IMR-90 (cell line): Measurements from ENCODE around the gene CMTM8. TPM values are rescaled to one million over a fixed set of nuclear protein-coding genes. Genes with fewer than 3 reads are reported as not detected.

ENCODE experiments used
- ATAC-seq: fragments of 200-7000 bp; cut with Tn5 transposase; 2 replicates; pipeline ENCODE4 v1.9.1; 2020; ENCODE audit warnings: low read depth, mild to moderate bottlenecking, moderate library complexity
- BruUV-seq: library from RNA; stranded (reverse); fragments of 400-500 nt; replicated peaks from 2 replicates; lab custom pipeline; 2021; lab: Mats Ljungman, UMichigan
- CTCF ChIA-PET: fragments of 300-600 bp; formaldehyde crosslinking; extraction: SDS; loops from one replicate; lab custom pipeline; 2021; ENCODE audit warnings: antibody characterized with exemption; lab: Yijun Ruan, JAX
- POLR2A ChIA-PET: fragments of 300-600 bp; sonication (Branson Sonifier 250); formaldehyde crosslinking; loops from one replicate; lab custom pipeline; 2022; ENCODE audit warnings: antibody characterized with exemption; ENCODE audit not compliant: unreplicated experiment; lab: Charles Lee
- DNase-seq: peaks from one replicate; pipeline ENCODE4 v3.0.0; 2013
- H2AFZ ChIP-seq: replicated peaks from 2 replicates; pipeline ENCODE3; 2013; ENCODE audit warnings: low read length, mild to moderate bottlenecking; ENCODE audit not compliant: poor library complexity
- H2AK5ac ChIP-seq: 2 replicates; pipeline ENCODE4 v1.6.1; 2013; ENCODE audit warnings: low read depth, low read length, inconsistent platforms
- H2AK9ac ChIP-seq: replicated peaks from 2 replicates; pipeline ENCODE3; 2013; ENCODE audit warnings: mild to moderate bottlenecking, low read depth, low read length, moderate library complexity; ENCODE audit not compliant: poor library complexity
- H2BK120ac ChIP-seq: 2 replicates; pipeline ENCODE4 v1.6.1; 2013; ENCODE audit warnings: low read depth, low read length, inconsistent platforms
- H2BK15ac ChIP-seq: 3 replicates; pipeline ENCODE4 v1.6.1; 2013; ENCODE audit warnings: low read depth, low read length, inconsistent platforms
- H2BK20ac ChIP-seq: 2 replicates; pipeline ENCODE4 v1.6.1; 2013; ENCODE audit warnings: low read depth, mild to moderate bottlenecking, inconsistent platforms, low read length, moderate library complexity
- H2BK5ac ChIP-seq: 2 replicates; pipeline ENCODE4 v1.6.1; 2013; ENCODE audit warnings: mild to moderate bottlenecking, low read depth, low read length, inconsistent platforms; ENCODE audit not compliant: poor library complexity, severe bottlenecking
- H3K14ac ChIP-seq: replicated peaks from 2 replicates; pipeline ENCODE4 v1.6.1; 2013; ENCODE audit warnings: low read depth, low read length, inconsistent platforms
- H3K18ac ChIP-seq: 2 replicates; pipeline ENCODE4 v1.6.1; 2013; ENCODE audit warnings: low read depth, low read length, control low read depth
- H3K23ac ChIP-seq: 2 replicates; pipeline ENCODE4 v1.6.1; 2013; ENCODE audit warnings: low read depth, low read length, inconsistent platforms
- H3K27ac ChIP-seq: 2 replicates; pipeline ENCODE4 v1.5.1; 2013; ENCODE audit warnings: mild to moderate bottlenecking, control low read depth, low read length; ENCODE audit not compliant: insufficient read depth
- H3K27me3 ChIP-seq: 2 replicates; pipeline ENCODE4 v1.6.1; 2013; ENCODE audit warnings: low read length; ENCODE audit not compliant: control insufficient read depth, insufficient read depth
- H3K36me3 ChIP-seq: 2 replicates; pipeline ENCODE4 v1.6.1; 2013; ENCODE audit warnings: low read length, mixed read lengths; ENCODE audit not compliant: control insufficient read depth, insufficient read depth
- H3K4ac ChIP-seq: 2 replicates; pipeline ENCODE4 v1.6.1; 2013; ENCODE audit warnings: low read depth, low read length, inconsistent platforms
- H3K4me1 ChIP-seq: 2 replicates; pipeline ENCODE4 v1.6.1; 2013; ENCODE audit warnings: low read length, mixed read lengths; ENCODE audit not compliant: control insufficient read depth, insufficient read depth
- H3K4me2 ChIP-seq: 2 replicates; pipeline ENCODE4 v1.6.1; 2013; ENCODE audit warnings: low read depth, mild to moderate bottlenecking, control low read depth, low read length, moderate library complexity
- H3K4me3 ChIP-seq: 2 replicates; pipeline ENCODE4 v1.5.1; 2013; ENCODE audit warnings: low read depth, mild to moderate bottlenecking, control low read depth, low read length, moderate library complexity; ENCODE audit not compliant: insufficient read depth
- H3K56ac ChIP-seq: 2 replicates; pipeline ENCODE4 v1.6.1; 2013; ENCODE audit warnings: low read length, inconsistent platforms; ENCODE audit not compliant: insufficient read depth; ENCODE audit errors: extremely low read depth
- H3K79me1 ChIP-seq, 2 experiments: 2 replicates each; pipeline ENCODE4 v1.6.1; 2013; ENCODE audit warnings: low read length in 2 of 2, inconsistent platforms in 1 of 2, low read depth in 1 of 2
- H3K9ac ChIP-seq: 2 replicates; pipeline ENCODE4 v1.6.1; 2013; ENCODE audit warnings: low read depth, low read length, control low read depth
- H3K9me1 ChIP-seq: 2 replicates; pipeline ENCODE4 v1.6.1; 2013; ENCODE audit warnings: low read length, inconsistent platforms; ENCODE audit not compliant: insufficient read depth
- H3K9me3 ChIP-seq: 2 replicates; pipeline ENCODE4 v1.6.1; 2013; ENCODE audit warnings: low read length; ENCODE audit not compliant: control insufficient read depth, insufficient read depth
- H4K20me1 ChIP-seq: 2 replicates; pipeline ENCODE4 v1.6.1; 2013; ENCODE audit warnings: low read length, inconsistent platforms; ENCODE audit not compliant: insufficient read depth
- H4K5ac ChIP-seq: 2 replicates; pipeline ENCODE4 v1.6.1; 2013; ENCODE audit warnings: mild to moderate bottlenecking, low read depth, low read length, control low read depth
- H4K8ac ChIP-seq, 2 experiments: 2 replicates each; pipeline ENCODE4 v1.6.1; 2013; ENCODE audit warnings: low read depth in 2 of 2, low read length in 2 of 2, control low read depth in 1 of 2, inconsistent platforms in 1 of 2
- H4K91ac ChIP-seq: 2 replicates; pipeline ENCODE4 v1.6.1; 2013; ENCODE audit warnings: low read depth, low read length, inconsistent platforms; ENCODE audit not compliant: insufficient read depth
- CHD1 ChIP-seq: IDR thresholded peaks from 2 replicates; pipeline ENCODE4 v1.6.1; 2012; ENCODE audit warnings: low read depth, low read length, improper control_type of control experiment
- RCOR1 ChIP-seq: IDR thresholded peaks from 2 replicates; pipeline ENCODE4 v1.6.1; 2012; ENCODE audit warnings: mild to moderate bottlenecking, low read length, improper control_type of control experiment; ENCODE audit not compliant: insufficient replicate concordance
- WGBS, 2 experiments: methylation state at CpG; one replicate each; pipeline versions ENCODE4 v1.1.5 to v1.1.7; 2013; ENCODE audit warnings: missing lambda C conversion rate in 2 of 2; ENCODE audit not compliant: insufficient read length in 1 of 2; ENCODE audit errors: extremely low coverage in 2 of 2; 5-methylcytosine and 5-hydroxymethylcytosine counted together
- dilution Hi-C: fragments of 300-500 bp; cut with HindIII; formaldehyde crosslinking; loops from one replicate; pipeline ENCODE4 v1.14.3; 2018; ENCODE audit warnings: low sequenced_read_pairs; ENCODE audit not compliant: unreplicated experiment
- in situ Hi-C: fragments of 300-500 bp; cut with MboI; formaldehyde crosslinking; loops from 3 replicates; pipeline ENCODE4 v1.14.3; 2019; ENCODE audit warnings: low sequenced_read_pairs, inconsistent platforms, mixed read lengths
- intact Hi-C: fragments of 100-400 bp; cut with micrococcal nuclease; formaldehyde crosslinking; loops from 2 replicates; pipeline ENCODE4 v1.10.0; 2022
- polyA plus RNA-seq, 3 experiments: library from polyadenylated mRNA; depleted of rRNA; stranded (reverse); fragments of >200 nt; gene quantifications; 2 replicates each; pipeline ENCODE4 v1.2.3, GENCODE V29; 2012; ENCODE audit warnings: low replicate concordance in 1 of 3
- total RNA-seq: library from RNA; depleted of rRNA; stranded (reverse); fragments of >200 nt; gene quantifications from 2 replicates; pipeline ENCODE4 v1.2.3, GENCODE V29; 2012

The CMTM8 gene
- total and polyA plus RNA-seq, 2 of the 4 experiments (the other 2 are of a cell fraction), result 0.15 TPM; not detected in 1

- H2AFZ ChIP-seq, result no peak overlapping the region
- no peak overlapping the region for H3K4me2 ChIP-seq
- H3K9me3 ChIP-seq, result no peaks in the 10 kb centered on the region
- no peak overlapping the region for H2BK15ac ChIP-seq
- dilution Hi-C loops, result no loop called here
- BruUV-seq, result no TSS peak
- H3K23ac ChIP-seq, result no peak overlapping the region
- no peak overlapping the region for H2BK20ac ChIP-seq
- no peak overlapping the region for H2BK5ac ChIP-seq
- H3K18ac ChIP-seq, result no peak overlapping the region
- no peak overlapping the region for H3K56ac ChIP-seq
- H3K4me1 ChIP-seq, result no peaks in the 10 kb centered on the region
- no peaks in the 10 kb centered on the region for H3K36me3 ChIP-seq
- no peak overlapping the region for H2BK120ac ChIP-seq
- H2AK5ac ChIP-seq, result no peak overlapping the region
- no peak overlapping the region for H4K8ac ChIP-seq
- no peak overlapping the region for H3K9ac ChIP-seq
- H3K4me3 ChIP-seq, result no peak overlapping the region
- H4K5ac ChIP-seq, result no peak overlapping the region
- no peak overlapping the region for H2AK9ac ChIP-seq
- in situ Hi-C loops, result no loop called here
- H3K4ac ChIP-seq, result no peak overlapping the region
- H3K27me3 ChIP-seq, result no peaks in the 10 kb centered on the region; the same call in 1 of the 2 replicates
- no peak for TF ChIP-seq CHD1
- no peak for TF ChIP-seq RCOR1
- H4K20me1 ChIP-seq, result no peaks in the 10 kb centered on the region
- intact Hi-C loops, result no loop called here
- WGBS, 2 experiments, result 50% methylated on average over 1 of the region's 6 CpGs; no CpG with 5 or more reads in 1 of the 2 experiments
- CTCF ChIA-PET, result interaction anchor here (0.5 kb wide), 1 partner anchor 9 kb away, joined by 3 read pairs; no protein-coding TSS in a partner anchor
- no peak overlapping the region for H4K91ac ChIP-seq
- H3K27ac ChIP-seq, result no peak overlapping the region
- POLR2A ChIA-PET, result no interaction called here
- H3K9me1 ChIP-seq, result no peaks in the 10 kb centered on the region
- no peaks in the 10 kb centered on the region for H3K79me1 ChIP-seq
- ATAC-seq (no peak), DNase-seq (no peak)
- H3K14ac ChIP-seq, result no peak overlapping the region
These were observed 19.4 kb downstream of the CMTM8 start for GRCh38 chr3:32257641-32258438.
